HEK293T (cell line): ENCODE data around the gene TP53BP1.

Experiments used
- CTCF ChIA-PET: fragments of 350-600 bp; formaldehyde crosslinking; extraction: SDS; loops from one replicate; lab custom pipeline; 2021; ENCODE audit warnings: antibody characterized with exemption, inconsistent platforms; lab: Yijun Ruan, JAX
- POLR2A ChIA-PET: fragments of 350-600 bp; formaldehyde crosslinking; extraction: SDS; loops from one replicate; lab custom pipeline; 2020; ENCODE audit warnings: antibody characterized with exemption, inconsistent platforms; lab: Yijun Ruan, JAX
- DNase-seq: peaks from one replicate; pipeline ENCODE4 v3.0.0; 2012; ENCODE audit warnings: mixed read lengths; ENCODE audit errors: extremely low spot score
- ARNT ChIP-seq: fragments of 450-650 bp; IDR thresholded peaks from 2 replicates; pipeline ENCODE4 v1.6.1; 2017; ENCODE audit warnings: mild to moderate bottlenecking
- BHLHE40 ChIP-seq: fragments of 450-650 bp; IDR thresholded peaks from 2 replicates; pipeline ENCODE4 v1.6.1; 2016; ENCODE audit warnings: mild to moderate bottlenecking, moderate library complexity, borderline replicate concordance
- CTBP1 ChIP-seq: fragments of 450-650 bp; IDR thresholded peaks from 2 replicates; pipeline ENCODE4 v1.6.1; 2016; ENCODE audit warnings: borderline replicate concordance
- ELF4 ChIP-seq: fragments of 450-650 bp; IDR thresholded peaks from 2 replicates; pipeline ENCODE4 v1.6.1; 2017; ENCODE audit warnings: antibody characterized with exemption
- FOXA1 ChIP-seq: fragments of 450-650 bp; IDR thresholded peaks from 2 replicates; pipeline ENCODE4 v1.6.1; 2016; ENCODE audit warnings: mild to moderate bottlenecking
- FOXK2 ChIP-seq: fragments of 450-650 bp; IDR thresholded peaks from 2 replicates; pipeline ENCODE4 v1.6.1; 2016; ENCODE audit warnings: mild to moderate bottlenecking
- FOXM1 ChIP-seq: fragments of 450-650 bp; IDR thresholded peaks from 2 replicates; pipeline ENCODE4 v1.6.1; 2017; ENCODE audit warnings: mild to moderate bottlenecking, borderline replicate concordance
- HDGF ChIP-seq: fragments of 450-650 bp; IDR thresholded peaks from 2 replicates; pipeline ENCODE4 v1.6.1; 2017; ENCODE audit warnings: antibody characterized with exemption, borderline replicate concordance
- L3MBTL2 ChIP-seq: fragments of 450-650 bp; conservative IDR thresholded peaks from 2 replicates; pipeline ENCODE4 v1.6.1; 2016; ENCODE audit warnings: mild to moderate bottlenecking
- LEF1 ChIP-seq: fragments of 450-650 bp; IDR thresholded peaks from 2 replicates; pipeline ENCODE4 v1.6.1; 2017; ENCODE audit warnings: mild to moderate bottlenecking, borderline replicate concordance
- NFRKB ChIP-seq: fragments of 450-650 bp; IDR thresholded peaks from 2 replicates; pipeline ENCODE4 v1.6.1; 2016; ENCODE audit warnings: mild to moderate bottlenecking, moderate library complexity
- PKNOX1 ChIP-seq: fragments of 450-650 bp; IDR thresholded peaks from 2 replicates; pipeline ENCODE4 v1.6.1; 2016
- SP1 ChIP-seq: fragments of 450-650 bp; IDR thresholded peaks from 2 replicates; pipeline ENCODE4 v1.6.1; 2017
- SUZ12 ChIP-seq: fragments of 450-650 bp; IDR thresholded peaks from 2 replicates; pipeline ENCODE4 v1.6.1; 2016; ENCODE audit warnings: mild to moderate bottlenecking
- TARDBP ChIP-seq: fragments of 450-650 bp; IDR thresholded peaks from 2 replicates; pipeline ENCODE4 v1.6.1; 2016
- ZNF384 ChIP-seq: fragments of 450-650 bp; IDR thresholded peaks from 2 replicates; pipeline ENCODE4 v1.6.1; 2016

The TP53BP1 gene

GRCh38 chr15:43509660-43510199 lies 16.8 kb upstream of the TP53BP1 start:
- no peak for DNase-seq

GRCh38 chr15:43508991-43509659 lies 16.2 kb upstream of the TP53BP1 start:
- POLR2A ChIA-PET = interaction anchor here (0.7 to 3.4 kb wide), 2 partner anchors 16 to 68 kb away, joined by 3 to 33 read pairs; partner anchors contain the start of gene TP53BP1
- TF ChIP-seq PKNOX1 = no peak
- no peak for TF ChIP-seq FOXM1
- TF ChIP-seq ARNT = no peak
- TF ChIP-seq FOXA1 = no peak
- TF ChIP-seq SP1 = no peak
- TF ChIP-seq HDGF = no peak
- TF ChIP-seq ELF4 = no peak
- TF ChIP-seq CTBP1 = no peak
- no peak for TF ChIP-seq TARDBP
- TF ChIP-seq L3MBTL2 = no peak
- TF ChIP-seq SUZ12 = no peak
- TF ChIP-seq LEF1 = no peak
- no peak for TF ChIP-seq NFRKB
- no peak for TF ChIP-seq BHLHE40
- no peak for TF ChIP-seq FOXK2
- no peak for TF ChIP-seq ZNF384
- DNase-seq = no peak
- CTCF ChIA-PET = no interaction called here

More at GRCh38 chr15:43509660-43510199, 16.8 kb upstream of the TP53BP1 start:
- CTCF ChIA-PET = interaction anchor here (0.5 to 1.1 kb wide), 3 partner anchors 14 to 69 kb away, joined by 3 to 6 read pairs (median 4); no protein-coding TSS in a partner anchor
- TF ChIP-seq ZNF384 (no peak), L3MBTL2 (no peak), TARDBP (no peak), PKNOX1 (no peak), ARNT (no peak), LEF1 (no peak), BHLHE40 (no peak), HDGF (no peak)
- POLR2A ChIA-PET = interaction anchor here (0.6 to 3.4 kb wide), 9 partner anchors 9 to 267 kb away, joined by 3 to 33 read pairs (median 4); partner anchors contain the start of genes ELL3 and TP53BP1

- TF ChIP-seq FOXM1 (no peak), TARDBP (no peak), ARNT (no peak), SP1 (no peak), SUZ12 (no peak), PKNOX1 (no peak), NFRKB (no peak), LEF1 (no peak), CTBP1 (no peak), ZNF384 (no peak), L3MBTL2 (no peak), BHLHE40 (no peak), FOXA1 (no peak), HDGF (no peak), FOXK2 (no peak), ELF4 (no peak)
- DNase-seq = no peak
- CTCF ChIA-PET = no interaction called here
- POLR2A ChIA-PET = interaction anchor here (0.7 kb wide), 1 partner anchor 67 kb away, joined by 3 read pairs; no protein-coding TSS in a partner anchor
Measured at GRCh38 chr15:43508421-43508820, 15.5 kb upstream of the TP53BP1 start.

- no peak for DNase-seq
- TF ChIP-seq PKNOX1 (no peak), BHLHE40 (no peak), L3MBTL2 (no peak), LEF1 (no peak), FOXK2 (no peak), FOXM1 (no peak), FOXA1 (no peak), CTBP1 (no peak)
- CTCF ChIA-PET = no interaction called here
- POLR2A ChIA-PET = interaction anchor here (1.0 to 1.2 kb wide), 2 partner anchors 12 to 13 kb away, joined by 4 to 5 read pairs; partner anchors contain the start of gene TP53BP1
Measured at GRCh38 chr15:43505738-43506137, 12.8 kb upstream of the TP53BP1 start.

- CTCF ChIA-PET = interaction anchor here (0.6 kb wide), 1 partner anchor 12 kb away, joined by 3 read pairs; no protein-coding TSS in a partner anchor
- TF ChIP-seq ARNT (no peak), LEF1 (no peak), SUZ12 (no peak), FOXM1 (no peak), SP1 (no peak), ZNF384 (no peak), ELF4 (no peak), CTBP1 (no peak), FOXA1 (no peak)
- DNase-seq = no peak
- POLR2A ChIA-PET = no interaction called here
Measured at GRCh38 chr15:43499635-43500034, 6.7 kb upstream of the TP53BP1 start.
